KG1 (cell line): ENCODE measurements around the gene MRE11.

ENCODE experiments used
- DNase-seq: peaks from one replicate; lab custom pipeline; 2025; lab: John Stamatoyannopoulos, UW

Gene MRE11

DNA sequence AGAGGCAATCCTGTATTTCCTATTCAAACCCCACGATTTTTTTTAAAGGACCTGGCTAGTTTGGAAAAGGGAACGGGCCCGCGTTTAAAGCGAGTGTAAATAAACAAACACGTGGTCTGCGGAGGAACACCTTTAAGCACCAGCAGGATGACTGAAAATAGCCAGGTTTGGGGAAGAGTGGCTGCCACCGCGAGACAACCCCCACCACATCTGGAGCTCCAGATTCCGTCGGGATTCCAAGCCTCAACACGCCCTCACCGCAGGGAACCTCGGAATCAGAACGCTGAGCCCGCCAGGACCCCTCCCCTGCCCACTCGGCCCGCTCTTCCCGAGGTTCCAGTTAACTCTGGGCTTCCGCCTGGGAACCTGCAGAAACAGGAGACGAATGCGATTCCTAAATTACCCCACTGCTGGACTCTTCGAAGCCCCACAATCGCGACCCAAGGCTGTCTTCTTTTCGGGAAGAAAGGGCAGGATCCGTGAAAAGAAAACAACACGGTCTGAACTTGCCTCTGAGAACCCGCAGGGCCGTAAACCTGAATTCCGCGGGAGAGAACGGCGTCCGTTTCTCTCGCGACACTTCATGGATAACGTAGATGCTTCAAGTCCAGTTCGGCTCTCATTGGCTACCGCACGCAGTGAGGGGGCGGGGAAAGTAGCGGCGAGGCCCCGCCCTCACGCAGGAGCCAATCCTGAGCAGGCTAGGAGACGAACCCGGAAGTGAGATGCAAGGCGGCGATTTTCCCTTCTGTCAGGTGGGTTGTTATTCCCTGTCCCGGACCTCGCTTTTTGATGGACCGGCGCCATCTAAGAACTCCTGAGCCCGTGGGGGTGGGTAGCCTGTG, at the start of gene MRE11, which contains the start of gene ANKRD49:
TSS of gene MRE11 (minus strand) at position 564 of the 845 bp plus-strand sequence. CDS start 1,043 bp downstream, outside the sequence.
TSS of gene ANKRD49 (plus strand) at position 704 of the 845 bp plus-strand sequence. CDS start 2,710 bp downstream, outside the sequence.
- DNase-seq, result peak; percentile 99

DNA sequence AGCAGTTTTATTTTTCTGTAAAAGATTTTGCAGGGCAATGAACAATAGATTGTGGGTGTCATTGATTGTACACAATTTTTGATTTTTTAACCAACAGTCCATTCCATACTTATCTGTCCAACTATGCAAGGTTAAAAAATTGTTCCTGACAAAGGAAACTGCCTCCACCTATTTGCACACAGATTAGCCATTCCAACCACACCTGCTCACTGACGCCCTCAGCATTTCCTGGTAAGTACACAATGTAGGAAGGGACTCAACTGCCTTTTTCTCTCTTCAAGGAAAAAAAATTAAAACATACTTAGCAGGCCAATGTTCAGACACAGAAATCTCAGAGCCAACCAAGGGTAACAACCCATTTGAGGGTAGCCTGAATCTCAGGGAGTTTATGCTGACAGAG, 45.8 kb upstream of the MRE11 start:
- DNase-seq, result no peak

DNA sequence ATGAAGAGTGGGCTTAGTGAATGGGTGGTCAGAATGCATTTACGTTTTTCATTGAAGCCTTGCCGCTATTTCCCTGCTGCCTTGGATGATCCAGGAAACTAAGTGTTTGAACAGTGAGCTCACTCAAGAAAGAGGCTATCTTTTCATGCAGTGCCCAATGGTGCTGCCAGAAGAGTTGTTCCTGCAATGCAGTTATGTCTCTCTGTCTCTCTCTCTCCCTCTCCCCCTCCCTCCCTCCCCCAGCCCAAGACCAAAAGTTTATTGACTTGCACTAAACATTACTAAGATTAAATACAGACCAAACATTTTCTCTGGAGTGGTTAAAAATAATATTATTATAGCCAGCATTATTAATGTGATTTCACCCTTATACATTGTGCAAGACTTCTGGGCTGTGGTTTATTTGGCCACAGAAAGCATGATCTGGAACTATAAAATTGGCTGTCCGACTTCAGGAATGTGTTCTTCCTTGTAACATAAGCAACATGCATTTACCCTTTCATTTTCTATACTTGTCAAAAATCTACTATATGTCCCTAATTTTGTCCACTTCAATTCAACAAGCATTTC, 43.5 kb upstream of the MRE11 start:
- DNase-seq, result no peak

DNA sequence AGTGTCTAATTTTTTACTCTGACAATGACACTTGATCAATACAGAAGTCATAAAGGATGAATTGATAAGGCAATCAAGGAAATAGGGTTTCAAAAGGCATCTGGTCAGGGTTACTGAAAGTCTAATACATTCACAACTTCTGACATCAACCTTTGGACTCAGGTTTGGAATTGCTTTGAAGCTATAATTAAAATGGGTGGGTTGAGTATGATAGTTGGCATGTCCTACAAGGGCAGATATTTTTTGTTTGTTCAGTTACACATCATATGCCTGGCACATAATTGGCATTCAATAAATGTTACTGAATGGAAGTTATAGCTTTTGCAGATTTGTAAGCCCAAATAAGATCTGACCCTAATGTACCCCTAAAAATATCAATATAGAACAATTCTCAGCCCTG, 42.7 kb upstream of the MRE11 start:
- no peak for DNase-seq

DNA sequence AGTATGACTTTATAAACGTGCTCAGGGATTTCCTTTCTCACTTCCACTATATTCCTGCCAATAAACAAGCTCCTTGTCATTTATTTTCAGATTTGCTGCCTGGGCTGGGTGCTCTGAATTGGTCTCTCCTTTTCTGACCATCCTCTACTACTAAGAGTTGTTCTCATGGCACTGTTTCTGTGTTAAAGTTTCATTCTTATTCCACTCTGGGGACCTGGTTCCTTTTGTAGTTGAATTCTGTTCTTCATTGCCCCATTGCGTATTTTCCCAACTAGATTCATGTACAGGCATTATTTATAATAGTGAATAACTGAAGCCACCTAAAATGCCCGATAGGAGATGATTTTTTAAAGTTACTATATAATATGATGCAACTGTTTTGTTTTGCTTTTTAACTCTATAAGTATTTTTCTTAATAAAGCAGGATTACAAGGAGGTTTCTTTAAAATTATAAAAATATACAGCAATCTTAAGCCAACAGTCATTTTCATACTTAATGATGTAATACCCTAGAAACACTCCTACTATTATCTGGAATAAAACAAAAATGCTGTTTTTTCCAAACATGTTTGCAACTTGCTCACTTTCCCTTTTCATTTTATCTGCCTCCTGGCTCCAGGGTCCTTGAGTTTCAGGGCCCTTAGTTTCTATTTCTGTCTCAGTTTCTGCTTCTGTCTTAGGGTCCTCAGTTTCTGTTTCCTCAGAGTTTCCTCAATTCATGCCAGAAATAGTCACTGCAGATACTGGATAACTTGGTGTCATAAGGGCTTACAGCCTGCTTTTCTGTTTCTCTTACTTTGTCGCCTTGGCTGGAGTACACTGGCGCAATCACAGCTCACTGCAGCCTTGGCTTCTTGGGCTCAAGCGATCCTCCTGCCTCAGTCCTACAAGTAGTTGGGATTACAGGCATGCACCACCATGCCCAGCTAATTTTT, 40.3 kb upstream of the MRE11 start:
- no peak for DNase-seq

DNA sequence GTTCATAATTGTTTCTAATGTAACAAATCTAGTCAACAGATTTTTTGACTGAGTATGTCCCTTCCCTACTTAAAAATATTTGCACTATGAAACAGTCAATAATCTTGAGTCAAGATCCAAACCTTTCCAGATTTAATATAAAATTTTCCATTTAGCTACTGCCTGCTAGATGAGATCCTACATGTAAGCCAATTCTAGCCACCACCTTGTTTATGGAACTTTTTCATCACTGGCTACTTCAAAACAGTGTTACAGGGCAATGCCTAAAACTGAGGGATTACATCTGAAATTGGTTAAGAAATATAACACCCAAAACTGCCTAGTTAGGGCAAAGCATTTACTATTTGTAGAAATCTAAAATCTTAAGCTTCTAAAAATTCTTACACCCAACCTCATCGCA, 39.6 kb upstream of the MRE11 start:
- no peak for DNase-seq

DNA sequence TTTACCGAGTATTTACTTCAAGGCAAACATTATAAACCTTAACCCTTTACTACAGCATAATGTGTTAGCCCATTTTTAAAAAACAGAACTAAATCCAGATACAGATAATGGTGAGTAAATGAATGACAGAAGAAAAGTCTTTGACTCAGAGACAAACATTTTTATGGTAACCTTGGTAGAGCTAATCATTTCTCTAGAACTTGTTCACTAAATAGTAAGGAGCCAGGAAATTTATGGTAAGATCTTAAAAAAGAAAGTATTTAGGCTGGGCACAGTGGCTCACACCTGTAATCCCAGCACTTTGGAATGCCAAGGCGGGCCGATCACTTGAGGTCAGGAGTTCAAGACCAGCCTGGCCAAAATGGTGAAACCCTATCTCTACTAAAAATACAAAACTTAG, 38.6 kb upstream of the MRE11 start:
- DNase-seq, result no peak

DNA sequence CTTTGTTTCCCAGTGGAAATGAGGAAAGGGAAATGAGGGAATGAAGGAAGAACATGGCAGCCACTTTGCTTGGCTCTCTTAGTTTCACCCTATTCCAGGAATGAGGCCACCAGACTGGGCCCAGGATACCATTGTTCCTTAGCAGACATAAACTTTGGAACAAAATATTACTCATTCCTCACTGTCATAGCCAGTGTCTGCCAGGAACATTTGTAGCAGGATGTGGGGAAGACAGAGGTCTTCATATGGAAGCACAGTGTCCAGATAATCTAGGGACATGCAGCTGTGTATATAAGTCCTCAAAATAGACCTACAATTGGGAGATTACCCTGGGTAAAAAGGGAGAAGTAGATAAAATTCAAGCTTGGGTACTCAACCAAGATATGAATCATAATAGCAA, 34.9 kb upstream of the MRE11 start:
- no peak for DNase-seq

DNA sequence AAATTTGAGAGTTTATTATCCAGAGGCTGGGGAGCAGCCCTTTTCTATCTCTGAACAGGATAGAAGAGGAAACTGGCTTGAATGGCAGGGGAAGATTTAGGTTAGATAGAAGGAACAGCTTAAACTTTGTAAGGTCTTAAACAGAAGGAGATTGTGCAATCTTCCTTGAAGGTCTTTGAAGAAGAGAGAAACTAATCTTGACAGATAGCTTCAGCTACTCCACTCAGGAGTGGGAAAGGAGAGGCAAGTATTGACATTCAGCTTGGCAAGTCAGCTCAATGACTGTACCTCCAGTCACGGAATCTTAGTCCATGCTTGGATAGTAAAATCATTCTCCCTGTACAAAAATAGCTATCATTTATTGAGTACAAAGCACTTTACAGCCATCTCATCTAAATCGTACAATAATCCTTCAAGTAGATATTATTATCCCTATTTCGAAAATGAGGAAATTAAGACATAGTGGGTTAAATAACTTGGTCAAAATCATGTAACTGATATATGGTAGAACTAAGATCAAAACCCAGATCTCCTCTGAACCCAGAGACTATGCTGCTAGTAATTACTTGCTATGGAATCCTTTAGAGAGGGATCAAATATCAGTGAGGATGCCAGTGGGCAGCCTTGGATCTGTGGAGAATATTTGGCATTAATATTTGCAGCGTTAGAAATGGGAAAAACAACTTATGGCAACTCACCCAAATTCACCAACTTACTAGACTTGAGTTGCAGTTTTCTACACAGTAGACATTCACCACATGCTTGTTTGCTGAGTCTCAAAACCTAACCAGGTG, 33.2 kb upstream of the MRE11 start:
- peak; percentile 23 for DNase-seq

DNA sequence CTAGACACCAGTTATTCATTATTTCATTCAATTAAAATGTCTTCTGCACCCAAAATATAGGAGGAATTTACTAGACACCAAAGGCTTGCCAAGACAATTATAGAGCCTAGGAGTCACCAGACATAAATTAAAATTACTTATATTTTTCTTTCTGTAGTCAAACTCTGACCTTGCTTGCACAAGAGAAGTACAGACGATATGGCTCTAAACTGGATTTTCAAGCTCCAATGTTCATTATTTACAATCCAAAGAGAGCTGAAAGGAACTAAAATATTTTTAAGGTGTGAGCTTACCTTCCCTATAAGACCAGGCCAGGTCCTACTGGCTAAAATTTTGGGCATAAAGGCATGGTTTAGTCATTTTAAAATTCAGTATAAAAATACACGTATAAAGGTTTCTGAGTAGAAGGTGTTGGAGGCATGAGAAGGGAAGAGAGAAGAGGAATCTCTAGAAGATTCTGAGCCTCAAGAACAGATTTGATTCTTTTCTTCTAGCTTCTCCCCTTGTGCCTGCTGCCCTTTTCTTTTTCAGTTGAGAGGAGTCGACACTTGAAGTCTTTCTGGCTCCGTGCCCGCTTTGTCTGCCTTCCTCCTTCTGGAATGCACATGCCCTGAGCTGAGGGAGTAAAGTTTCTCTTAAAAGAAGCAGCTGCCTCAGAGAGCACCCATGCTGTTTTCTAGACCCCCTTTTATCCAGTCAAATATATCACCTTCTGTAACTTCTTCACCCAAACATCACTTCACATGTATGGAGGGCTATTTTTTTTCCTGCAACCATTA, 32.1 kb upstream of the MRE11 start:
- peak; percentile 22 for DNase-seq

DNA sequence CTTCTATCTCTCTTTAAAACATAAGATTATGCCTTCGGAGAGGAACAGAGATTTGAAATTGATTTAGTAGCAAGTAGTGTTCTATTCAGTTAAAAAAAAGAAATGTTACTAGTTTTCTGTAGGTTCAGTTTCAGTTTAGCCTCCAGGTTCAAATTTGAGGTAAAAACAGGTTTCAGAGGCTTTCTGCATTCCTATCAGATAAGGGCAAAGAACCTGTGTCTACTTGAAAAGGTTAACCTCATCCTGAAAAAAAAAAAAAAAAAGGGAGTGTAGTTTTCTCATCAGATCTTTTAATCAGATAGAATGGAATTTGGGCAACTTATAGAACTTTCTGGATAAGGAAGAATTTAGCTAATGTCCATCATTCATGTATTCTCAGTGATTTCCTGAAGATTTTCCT, 30.7 kb upstream of the MRE11 start:
- no peak for DNase-seq

DNA sequence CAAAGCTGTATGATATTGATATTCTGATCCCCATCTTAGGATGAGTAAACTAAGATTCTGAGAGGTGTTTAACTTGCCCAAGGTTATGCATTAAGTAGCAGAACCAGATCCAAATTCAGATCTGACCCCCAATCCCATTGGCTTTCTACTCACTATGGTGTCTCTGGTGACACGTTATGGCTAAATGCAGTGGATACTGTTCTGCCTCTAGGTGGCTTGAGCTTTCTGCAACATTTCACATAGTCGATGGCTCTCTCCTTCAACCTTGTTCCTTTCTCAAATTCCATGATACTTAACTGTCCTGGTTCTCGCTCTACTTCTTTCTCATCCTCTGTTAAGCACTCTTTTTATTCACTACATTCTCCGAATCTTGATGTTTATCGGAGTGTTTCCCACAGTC, 28.0 kb upstream of the MRE11 start:
- no peak for DNase-seq

DNA sequence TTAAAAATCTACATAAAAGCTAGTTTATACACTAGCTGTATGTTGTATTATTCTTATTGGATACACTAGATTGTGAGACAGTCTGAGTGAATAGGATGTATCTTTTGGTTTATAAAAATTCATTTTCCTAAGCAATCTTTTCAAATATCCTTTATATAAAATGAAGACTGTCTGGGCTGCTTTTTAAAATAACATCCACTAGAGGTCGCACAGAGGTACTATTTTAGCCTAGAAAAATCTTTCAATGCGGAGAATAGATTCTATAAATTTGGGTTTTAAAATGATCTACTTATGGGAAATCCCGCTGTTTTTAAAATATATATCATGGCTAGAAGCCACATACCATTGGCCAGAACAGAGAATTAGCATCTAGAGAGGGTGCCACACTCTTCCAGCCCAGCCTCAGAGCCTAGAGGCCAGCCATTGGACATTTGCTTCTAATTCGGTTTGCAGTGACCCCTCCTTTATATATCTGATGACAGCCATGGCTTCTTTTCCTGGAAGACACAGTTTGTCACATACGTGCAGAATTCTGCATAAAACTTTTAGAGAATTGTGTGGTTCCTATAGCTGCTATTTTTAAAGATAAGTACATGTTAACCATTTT, 25.9 kb upstream of the MRE11 start:
- peak; percentile 32 for DNase-seq

DNA sequence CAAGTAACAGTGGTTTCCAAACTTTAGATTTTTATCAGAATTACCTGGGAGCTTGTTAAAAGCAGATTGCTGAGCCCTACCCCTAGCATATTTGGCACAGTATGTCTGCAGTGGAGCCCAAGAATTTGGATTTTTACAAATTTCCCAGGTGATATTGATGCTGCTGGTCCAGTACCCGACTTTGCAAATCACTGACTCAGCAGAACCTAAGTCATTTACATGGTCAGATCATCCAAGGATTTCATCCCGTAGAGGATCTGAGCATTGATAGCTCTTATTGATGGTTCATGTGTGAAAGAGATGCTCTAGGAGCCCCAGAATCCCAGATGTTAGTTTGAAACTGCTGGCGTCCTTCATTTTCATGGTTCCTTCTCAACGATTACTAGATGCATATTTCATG, 24.7 kb upstream of the MRE11 start:
- DNase-seq, result no peak

DNA sequence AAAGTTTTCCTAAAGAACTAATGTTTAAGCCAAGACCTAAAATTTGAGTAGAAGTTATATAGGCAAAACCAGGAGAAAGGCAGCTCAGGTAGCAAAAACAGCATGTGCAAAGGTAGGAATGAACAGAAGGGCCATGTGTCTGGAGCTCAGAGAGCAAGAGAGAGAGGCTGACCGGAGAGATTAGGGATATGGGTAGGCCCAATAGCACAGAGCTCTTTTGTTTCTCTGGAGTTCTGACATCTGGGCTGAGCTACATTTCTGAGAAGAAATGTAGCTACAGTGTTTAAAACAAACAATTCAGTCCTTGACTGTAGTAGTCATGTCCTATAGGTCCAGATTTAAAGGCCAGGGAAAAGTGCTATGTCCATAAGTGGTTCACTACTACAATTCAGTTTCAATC, 23.1 kb upstream of the MRE11 start:
- no peak for DNase-seq

DNA sequence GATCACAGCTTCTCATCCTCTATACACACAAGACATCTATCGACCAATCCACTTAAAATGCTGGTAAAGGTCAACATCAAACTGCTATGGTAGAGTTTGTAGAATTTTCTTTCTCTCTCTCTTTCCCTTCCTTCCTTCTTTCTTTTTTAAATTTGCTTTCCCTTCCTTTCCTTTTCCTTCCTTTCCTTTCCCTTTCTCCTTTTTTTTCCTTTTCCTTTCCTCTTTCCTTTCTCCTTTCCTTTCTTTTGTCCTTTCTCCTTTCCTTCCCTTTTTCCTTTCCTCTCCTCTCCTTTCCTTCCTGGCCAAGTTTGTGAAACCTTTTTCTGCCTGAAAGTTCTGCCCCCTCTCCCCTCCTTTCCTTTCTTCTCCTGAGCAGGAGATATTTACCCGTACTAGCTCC, 21.8 kb upstream of the MRE11 start:
- no peak for DNase-seq

DNA sequence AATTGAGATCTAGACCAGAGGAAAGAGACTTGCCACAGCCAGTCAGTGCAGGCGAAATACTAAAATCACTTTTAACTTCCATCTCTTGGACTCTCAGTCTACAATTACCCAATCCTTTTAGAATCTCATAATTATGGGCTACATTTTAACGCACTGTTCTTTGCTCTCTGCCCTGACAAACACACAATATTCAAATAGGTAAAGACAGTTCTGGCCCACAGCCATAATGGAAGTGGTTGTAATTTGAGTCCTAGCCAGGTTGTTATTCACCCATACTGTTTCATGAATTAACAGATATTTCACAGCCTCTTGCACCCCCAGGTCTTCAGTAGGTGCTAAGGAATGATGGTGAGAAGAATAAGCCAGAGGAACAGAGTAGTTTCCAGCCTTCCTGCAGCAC, 19.4 kb upstream of the MRE11 start:
- DNase-seq, result peak; percentile 55

DNA sequence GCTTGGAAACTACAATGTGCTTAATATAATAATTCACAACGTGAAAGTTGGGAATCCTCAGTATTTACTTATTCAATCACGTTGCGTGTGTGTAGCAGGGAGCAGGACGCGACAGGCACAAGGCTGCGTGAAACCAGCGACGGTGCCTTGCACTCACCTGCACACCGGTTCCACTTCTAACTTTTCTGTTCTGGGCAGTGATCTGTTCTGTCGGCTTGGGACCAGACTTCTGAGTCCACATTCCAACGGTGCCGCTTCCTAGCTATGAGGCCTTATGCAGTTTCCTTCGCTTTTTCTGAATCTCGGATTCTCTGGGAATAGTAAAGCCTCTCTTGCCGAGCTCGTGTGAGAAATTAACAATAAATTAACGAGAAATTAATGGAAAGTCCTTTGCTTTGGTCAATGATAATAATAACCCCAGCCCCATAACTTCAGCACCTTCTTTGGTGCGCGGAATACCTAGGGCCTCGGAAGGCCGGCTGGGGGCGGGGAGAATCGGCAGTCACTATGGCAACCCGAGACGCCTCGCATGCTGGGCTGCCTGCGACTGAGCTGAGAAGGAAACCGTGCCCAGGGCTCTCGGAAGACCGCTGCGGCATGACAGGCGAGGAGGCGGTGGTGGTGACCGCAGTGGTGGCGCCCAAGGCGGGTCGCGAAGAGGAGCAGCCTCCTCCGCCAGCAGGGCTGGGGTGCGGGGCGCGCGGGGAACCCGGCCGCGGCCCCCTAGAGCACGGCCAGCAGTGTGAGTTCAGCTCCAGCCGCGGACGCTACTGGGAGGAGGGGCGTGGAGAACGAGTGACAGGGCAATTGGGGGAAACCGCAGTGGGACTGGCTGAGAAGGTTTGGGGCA, 18.5 kb upstream of the MRE11 start, which contains the start of gene C11orf97:
TSS of gene C11orf97 (plus strand) at position 530 of the 850 bp plus-strand sequence. CDS start at position 598, 68 bp downstream.
- DNase-seq, result peak; percentile 50

DNA sequence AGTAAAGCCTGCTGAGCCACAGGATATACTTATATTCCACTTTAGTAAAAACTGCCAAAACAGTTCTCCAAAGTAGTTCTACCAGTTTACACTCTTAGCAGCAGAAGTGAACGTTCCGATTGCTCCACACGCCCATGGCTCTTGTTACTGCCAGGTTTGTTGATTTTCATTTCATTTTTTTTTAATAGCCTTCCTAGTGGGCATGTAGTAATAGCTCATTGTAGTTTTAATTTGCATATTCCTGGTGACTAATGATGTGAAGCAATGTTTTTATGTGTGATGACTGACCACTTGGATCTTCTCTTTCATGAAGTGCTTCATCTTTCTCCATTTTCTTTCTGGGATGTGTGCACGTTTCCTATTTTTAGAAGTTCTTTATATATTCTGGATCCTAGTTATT, 13.8 kb upstream of the MRE11 start:
- no peak for DNase-seq
